ENCODE results near the gene PPP1R14C.

PPP1R14C gene

DNA sequence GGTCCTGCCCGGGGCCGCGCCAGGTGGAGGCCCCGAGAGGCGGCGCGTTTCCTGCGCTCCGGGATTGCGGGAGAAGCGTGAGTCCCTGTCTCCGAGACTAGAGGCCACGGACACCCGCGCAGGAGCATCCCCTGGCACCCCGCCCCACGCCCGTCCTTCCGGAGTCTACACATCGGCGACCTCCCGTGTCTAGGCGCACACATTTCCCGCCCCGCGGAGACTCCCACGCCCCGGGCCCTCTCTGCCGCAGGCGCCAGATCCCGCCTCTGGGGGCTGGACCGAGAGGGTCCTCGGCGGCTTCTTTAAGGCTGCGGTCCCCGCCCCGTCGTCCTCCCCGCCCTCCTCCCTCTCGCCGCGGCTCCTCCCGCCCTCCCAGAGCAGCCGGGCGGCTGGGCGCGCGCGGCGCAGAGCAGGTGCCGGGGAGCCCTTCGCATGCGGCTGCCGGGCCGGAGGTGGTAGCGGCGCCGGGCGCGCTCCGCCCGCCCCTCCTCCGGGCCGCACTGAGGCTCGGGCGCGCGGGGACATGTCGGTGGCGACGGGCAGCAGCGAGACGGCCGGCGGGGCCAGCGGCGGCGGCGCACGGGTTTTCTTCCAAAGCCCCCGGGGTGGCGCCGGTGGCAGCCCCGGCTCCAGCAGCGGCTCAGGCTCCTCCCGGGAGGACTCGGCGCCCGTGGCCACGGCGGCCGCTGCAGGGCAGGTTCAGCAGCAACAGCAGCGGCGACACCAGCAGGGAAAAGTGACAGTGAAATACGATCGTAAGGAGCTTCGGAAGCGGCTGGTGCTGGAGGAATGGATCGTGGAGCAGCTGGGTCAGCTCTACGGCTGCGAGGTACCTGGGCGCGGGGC lies at the start of gene PPP1R14C:
Gene PPP1R14C (plus strand): TSS at position 375 of the 846 bp plus-strand sequence. CDS start 149 bp downstream, at position 524.
- no peaks in the 10 kb centered on the region for H3K9me3 ChIP-seq (ENCODE audit: control insufficient read depth in 1 of 2, low read length in 2 of 2)
- no peak within 1 kb of the TSS for H3K27ac ChIP-seq (ENCODE audit: low read length)
- peaks cover 44% of the 10 kb centered on the region for H3K27me3 ChIP-seq (ENCODE audit: low read depth, low read length)
- H3K4me3 ChIP-seq (ENCODE audit: low read depth in 1 of 2, low read length in 2 of 2): peak within 1 kb of the TSS; percentile 45 to 62
- H3K36me3 ChIP-seq (ENCODE audit: control insufficient read depth in 1 of 2, insufficient read depth in 2 of 2, low read length in 2 of 2): no peaks in the 10 kb centered on the region
- peaks cover 0 to 18% of the 10 kb centered on the region in 2 donors for H3K4me1 ChIP-seq (ENCODE audit: control insufficient read depth in 1 of 2, insufficient read depth in 2 of 2, low read length in 2 of 2)

DNA sequence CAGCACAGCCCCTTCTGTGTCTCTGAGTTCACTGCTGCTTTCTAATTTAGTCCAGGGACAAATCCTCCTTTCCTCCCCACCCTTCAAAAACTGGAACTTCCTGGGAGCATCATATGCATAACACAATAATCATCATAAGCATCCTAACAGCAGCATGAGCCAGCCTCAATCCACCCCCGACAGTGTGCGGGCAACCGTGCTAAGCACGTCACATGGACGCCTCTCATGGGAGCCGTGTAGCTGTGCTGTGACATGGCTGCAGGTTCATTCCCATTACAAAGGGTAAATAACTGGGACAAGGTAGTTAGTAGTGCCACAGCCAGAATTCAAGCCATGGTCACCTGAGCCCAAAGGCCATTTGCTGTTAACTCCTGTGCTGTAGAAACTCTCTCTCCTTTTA lies 49.4 kb upstream of the PPP1R14C start:
- H3K36me3 ChIP-seq (ENCODE audit: control insufficient read depth in 1 of 2, insufficient read depth in 2 of 2, low read length in 2 of 2): no peaks in the 10 kb centered on the region
- H3K27ac ChIP-seq (ENCODE audit: low read length): no peak overlapping the region
- H3K27me3 ChIP-seq (ENCODE audit: low read depth, low read length): no peaks in the 10 kb centered on the region
- H3K9me3 ChIP-seq (ENCODE audit: control insufficient read depth in 1 of 2, low read length in 2 of 2): no peaks in the 10 kb centered on the region
- H3K4me3 ChIP-seq (ENCODE audit: low read depth in 1 of 2, low read length in 2 of 2): no peak overlapping the region
- no peaks in the 10 kb centered on the region for H3K4me1 ChIP-seq (ENCODE audit: control insufficient read depth in 1 of 2, insufficient read depth in 2 of 2, low read length in 2 of 2)

DNA sequence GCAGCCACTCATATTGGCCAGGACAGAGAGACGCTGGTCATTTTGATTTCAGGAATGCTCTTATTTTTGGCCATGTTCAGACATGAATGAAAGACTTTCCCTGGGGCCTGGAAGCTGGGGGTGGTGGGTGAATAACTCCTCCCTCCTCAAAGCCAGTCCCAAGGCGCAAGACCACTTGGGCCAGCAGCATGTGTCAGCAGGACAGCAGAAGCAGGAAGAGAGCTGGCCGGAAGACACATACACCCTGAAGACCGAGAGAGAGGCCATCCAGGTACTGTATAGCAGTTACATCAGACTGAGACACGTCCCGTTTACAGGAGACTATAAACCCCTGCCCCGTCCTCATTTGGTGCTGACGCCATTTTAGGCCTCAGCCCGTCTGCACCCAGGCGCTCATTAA lies 44.7 kb upstream of the PPP1R14C start:
- Histone ChIP-seq H3K4me3 (ENCODE audit: low read depth in 1 of 2, low read length in 2 of 2) (no peak overlapping the region), H3K9me3 (ENCODE audit: control insufficient read depth in 1 of 2, low read length in 2 of 2) (no peaks in the 10 kb centered on the region), H3K36me3 (ENCODE audit: control insufficient read depth in 1 of 2, insufficient read depth in 2 of 2, low read length in 2 of 2) (no peaks in the 10 kb centered on the region), H3K27me3 (ENCODE audit: low read depth, low read length) (no peaks in the 10 kb centered on the region), H3K4me1 (ENCODE audit: control insufficient read depth in 1 of 2, insufficient read depth in 2 of 2, low read length in 2 of 2) (no peaks in the 10 kb centered on the region), H3K27ac (ENCODE audit: low read length) (no peak overlapping the region)

GRCh38 chr6:150099546-150099945 lies 43.3 kb upstream of the PPP1R14C start:
- Histone ChIP-seq H3K27me3 (ENCODE audit: low read depth, low read length) (no peaks in the 10 kb centered on the region), H3K9me3 (ENCODE audit: control insufficient read depth in 1 of 2, low read length in 2 of 2) (no peaks in the 10 kb centered on the region), H3K4me1 (ENCODE audit: control insufficient read depth in 1 of 2, insufficient read depth in 2 of 2, low read length in 2 of 2) (no peaks in the 10 kb centered on the region), H3K27ac (ENCODE audit: low read length) (no peak overlapping the region), H3K36me3 (ENCODE audit: control insufficient read depth in 1 of 2, insufficient read depth in 2 of 2, low read length in 2 of 2) (no peaks in the 10 kb centered on the region), H3K4me3 (ENCODE audit: low read depth in 1 of 2, low read length in 2 of 2) (no peak overlapping the region)

GRCh38 chr6:150099953-150100352 lies 42.9 kb upstream of the PPP1R14C start:
- H3K9me3 ChIP-seq (ENCODE audit: control insufficient read depth in 1 of 2, low read length in 2 of 2): no peaks in the 10 kb centered on the region
- no peaks in the 10 kb centered on the region for H3K27me3 ChIP-seq (ENCODE audit: low read depth, low read length)
- no peak overlapping the region for H3K4me3 ChIP-seq (ENCODE audit: low read depth in 1 of 2, low read length in 2 of 2)
- H3K27ac ChIP-seq (ENCODE audit: low read length): no peak overlapping the region
- H3K36me3 ChIP-seq (ENCODE audit: control insufficient read depth in 1 of 2, insufficient read depth in 2 of 2, low read length in 2 of 2): no peaks in the 10 kb centered on the region
- no peaks in the 10 kb centered on the region for H3K4me1 ChIP-seq (ENCODE audit: control insufficient read depth in 1 of 2, insufficient read depth in 2 of 2, low read length in 2 of 2)

DNA sequence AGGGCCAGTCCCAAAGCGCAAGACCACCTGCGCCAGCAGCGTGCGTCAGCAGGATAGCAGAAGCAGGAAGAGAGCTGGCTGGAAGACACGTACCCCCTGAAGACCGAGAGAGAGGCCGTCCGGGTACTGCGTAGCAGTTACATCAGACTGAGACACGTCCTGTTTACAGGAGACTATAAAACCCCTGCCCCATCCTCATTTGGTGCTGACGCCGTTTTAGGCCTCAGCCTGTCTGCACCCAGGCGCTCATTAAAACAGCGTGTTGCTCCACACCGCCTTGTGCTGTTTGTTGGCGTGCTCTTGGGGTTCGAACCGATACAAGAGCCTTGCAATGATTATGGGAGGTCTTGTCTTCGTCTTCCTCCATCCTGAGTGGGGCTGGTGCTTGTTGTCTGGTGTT lies 42.1 kb upstream of the PPP1R14C start:
- H3K27ac ChIP-seq (ENCODE audit: low read length): no peak overlapping the region
- no peaks in the 10 kb centered on the region for H3K27me3 ChIP-seq (ENCODE audit: low read depth, low read length)
- H3K4me1 ChIP-seq (ENCODE audit: control insufficient read depth in 1 of 2, insufficient read depth in 2 of 2, low read length in 2 of 2): no peaks in the 10 kb centered on the region
- no peaks in the 10 kb centered on the region for H3K36me3 ChIP-seq (ENCODE audit: control insufficient read depth in 1 of 2, insufficient read depth in 2 of 2, low read length in 2 of 2)
- H3K4me3 ChIP-seq (ENCODE audit: low read depth in 1 of 2, low read length in 2 of 2): no peak overlapping the region
- no peaks in the 10 kb centered on the region for H3K9me3 ChIP-seq (ENCODE audit: control insufficient read depth in 1 of 2, low read length in 2 of 2)

DNA sequence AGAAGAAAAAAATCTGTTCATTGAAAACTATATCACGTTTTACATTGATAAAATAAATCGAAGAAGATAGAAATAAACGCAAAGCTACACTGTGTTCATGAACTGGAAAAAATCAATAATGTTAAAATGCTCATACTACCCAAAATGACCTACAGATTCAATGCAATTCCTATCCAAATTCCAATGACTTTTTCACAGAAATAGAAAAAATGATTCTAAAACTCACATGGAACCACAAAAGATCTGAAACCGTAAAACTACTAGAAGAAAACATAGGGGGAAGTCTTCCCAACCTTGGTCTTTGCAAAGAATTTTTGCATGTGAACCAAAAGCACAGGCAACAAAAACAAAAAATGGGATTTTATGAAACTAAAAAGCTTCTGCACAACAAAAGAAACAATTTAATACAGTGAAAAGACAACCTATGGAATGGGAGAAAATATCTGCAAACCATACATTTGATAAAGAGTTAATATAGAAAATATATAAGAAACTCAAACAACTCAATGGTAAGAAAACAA lies 40.0 kb upstream of the PPP1R14C start:
- no peak overlapping the region for H3K27ac ChIP-seq (ENCODE audit: low read length)
- H3K9me3 ChIP-seq (ENCODE audit: control insufficient read depth in 1 of 2, low read length in 2 of 2): no peaks in the 10 kb centered on the region
- H3K4me1 ChIP-seq (ENCODE audit: control insufficient read depth in 1 of 2, insufficient read depth in 2 of 2, low read length in 2 of 2): no peaks in the 10 kb centered on the region
- H3K4me3 ChIP-seq (ENCODE audit: low read depth in 1 of 2, low read length in 2 of 2): no peak overlapping the region
- H3K36me3 ChIP-seq (ENCODE audit: control insufficient read depth in 1 of 2, insufficient read depth in 2 of 2, low read length in 2 of 2): no peaks in the 10 kb centered on the region
- H3K27me3 ChIP-seq (ENCODE audit: low read depth, low read length): no peaks in the 10 kb centered on the region

GRCh38 chr6:150112233-150112632 lies 30.6 kb upstream of the PPP1R14C start:
- H3K4me3 ChIP-seq (ENCODE audit: low read depth in 1 of 2, low read length in 2 of 2): no peak overlapping the region
- no peak overlapping the region for H3K27ac ChIP-seq (ENCODE audit: low read length)
- no peaks in the 10 kb centered on the region for H3K27me3 ChIP-seq (ENCODE audit: low read depth, low read length)
- no peaks in the 10 kb centered on the region for H3K4me1 ChIP-seq (ENCODE audit: control insufficient read depth in 1 of 2, insufficient read depth in 2 of 2, low read length in 2 of 2)
- H3K9me3 ChIP-seq (ENCODE audit: control insufficient read depth in 1 of 2, low read length in 2 of 2): no peaks in the 10 kb centered on the region
- H3K36me3 ChIP-seq (ENCODE audit: control insufficient read depth in 1 of 2, insufficient read depth in 2 of 2, low read length in 2 of 2): no peaks in the 10 kb centered on the region

DNA sequence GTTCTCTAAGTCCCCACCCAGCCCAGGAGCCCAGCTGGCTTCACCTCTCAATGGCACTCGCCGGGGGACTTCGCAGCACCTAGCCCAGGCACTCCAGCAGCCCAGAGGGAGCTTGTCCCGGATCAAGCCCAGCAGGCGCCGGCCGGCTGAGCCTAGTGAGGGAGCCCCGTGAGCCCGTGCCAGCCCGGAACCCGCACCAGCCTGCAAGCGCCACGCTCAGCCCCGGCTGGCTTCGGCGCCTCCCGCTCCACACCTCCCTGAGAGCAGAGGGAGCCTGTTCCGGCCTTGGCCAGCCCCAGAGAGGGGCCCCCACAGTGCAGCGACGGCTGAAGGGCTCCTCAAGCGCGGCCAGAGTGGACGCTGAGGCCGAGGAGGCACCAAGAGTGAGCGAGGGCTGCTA lies 27.1 kb upstream of the PPP1R14C start:
- Histone ChIP-seq H3K27me3 (ENCODE audit: low read depth, low read length) (no peaks in the 10 kb centered on the region), H3K9me3 (ENCODE audit: control insufficient read depth in 1 of 2, low read length in 2 of 2) (no peaks in the 10 kb centered on the region), H3K36me3 (ENCODE audit: control insufficient read depth in 1 of 2, insufficient read depth in 2 of 2, low read length in 2 of 2) (no peaks in the 10 kb centered on the region), H3K4me1 (ENCODE audit: control insufficient read depth in 1 of 2, insufficient read depth in 2 of 2, low read length in 2 of 2) (peaks cover 0 to 3% of the 10 kb centered on the region in 2 donors), H3K27ac (ENCODE audit: low read length) (no peak overlapping the region), H3K4me3 (ENCODE audit: low read depth in 1 of 2, low read length in 2 of 2) (no peak overlapping the region)

- H3K27ac ChIP-seq (ENCODE audit: low read length): no peak overlapping the region
- no peaks in the 10 kb centered on the region for H3K27me3 ChIP-seq (ENCODE audit: low read depth, low read length)
These were observed 26.5 kb upstream of the PPP1R14C start for GRCh38 chr6:150116200-150116800.

DNA sequence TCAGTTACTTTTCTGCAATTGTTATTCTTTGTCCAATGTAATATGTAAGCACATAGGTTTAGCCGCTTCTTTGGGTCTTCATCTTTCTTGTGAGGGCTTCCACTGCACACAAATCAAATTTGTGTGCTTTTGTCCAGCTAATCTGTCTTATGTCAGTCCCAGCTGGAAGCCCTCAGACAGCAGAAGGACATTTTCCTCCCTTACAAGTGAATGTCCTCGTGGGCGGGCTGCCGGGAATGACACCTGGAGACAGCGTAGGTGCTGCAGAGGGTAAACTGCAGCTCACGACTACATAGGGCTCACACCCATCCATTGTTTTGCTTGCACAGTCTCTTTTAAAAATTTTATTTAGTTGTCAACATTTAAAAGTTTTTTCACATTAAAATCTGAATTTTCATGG lies 24.6 kb upstream of the PPP1R14C start:
- Histone ChIP-seq H3K36me3 (ENCODE audit: control insufficient read depth in 1 of 2, insufficient read depth in 2 of 2, low read length in 2 of 2) (no peaks in the 10 kb centered on the region), H3K4me3 (ENCODE audit: low read depth in 1 of 2, low read length in 2 of 2) (no peak overlapping the region), H3K27me3 (ENCODE audit: low read depth, low read length) (no peaks in the 10 kb centered on the region), H3K9me3 (ENCODE audit: control insufficient read depth in 1 of 2, low read length in 2 of 2) (no peaks in the 10 kb centered on the region), H3K4me1 (ENCODE audit: control insufficient read depth in 1 of 2, insufficient read depth in 2 of 2, low read length in 2 of 2) (peaks cover 0 to 3% of the 10 kb centered on the region in 2 donors), H3K27ac (ENCODE audit: low read length) (no peak overlapping the region)

More at GRCh38 chr6:150116200-150116800, 26.5 kb upstream of the PPP1R14C start:
- Histone ChIP-seq H3K9me3 (ENCODE audit: control insufficient read depth in 1 of 2, low read length in 2 of 2) (no peaks in the 10 kb centered on the region), H3K4me1 (ENCODE audit: control insufficient read depth in 1 of 2, insufficient read depth in 2 of 2, low read length in 2 of 2) (peaks cover 0 to 3% of the 10 kb centered on the region in 2 donors), H3K4me3 (ENCODE audit: low read depth in 1 of 2, low read length in 2 of 2) (no peak overlapping the region), H3K36me3 (ENCODE audit: control insufficient read depth in 1 of 2, insufficient read depth in 2 of 2, low read length in 2 of 2) (no peaks in the 10 kb centered on the region)
